Measurements from ENCODE around the gene IFI27.

The IFI27 gene

DNA sequence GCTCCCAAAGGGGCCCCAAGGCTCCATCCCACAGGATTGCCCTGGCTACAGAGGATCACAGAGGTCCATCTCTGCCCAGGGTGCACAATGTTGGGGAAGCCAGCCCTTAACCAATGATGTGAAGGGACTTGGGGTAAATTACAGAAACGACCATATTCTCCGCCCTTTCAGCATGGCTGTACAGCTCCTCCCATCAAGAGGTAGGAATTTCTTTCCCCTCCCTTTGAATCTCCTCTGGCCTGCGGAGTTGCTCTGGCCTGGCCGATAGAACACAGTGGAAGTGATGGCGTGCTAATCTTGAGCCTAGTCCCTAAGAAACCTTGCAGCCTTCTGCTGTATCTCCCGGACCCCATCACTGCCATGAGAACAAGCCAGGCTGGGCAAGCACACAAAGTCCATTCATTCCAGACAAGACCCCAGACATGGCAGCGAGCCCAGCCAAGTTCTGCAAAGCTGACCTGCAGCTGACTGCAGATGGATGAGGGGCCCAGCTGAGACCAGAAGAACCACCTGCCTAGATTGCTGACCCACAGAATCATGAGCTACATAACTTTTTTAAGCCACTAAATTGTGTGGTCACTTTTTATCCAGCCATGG lies 6.9 kb upstream of the IFI27 start:
- DNase-seq: no peak

DNA sequence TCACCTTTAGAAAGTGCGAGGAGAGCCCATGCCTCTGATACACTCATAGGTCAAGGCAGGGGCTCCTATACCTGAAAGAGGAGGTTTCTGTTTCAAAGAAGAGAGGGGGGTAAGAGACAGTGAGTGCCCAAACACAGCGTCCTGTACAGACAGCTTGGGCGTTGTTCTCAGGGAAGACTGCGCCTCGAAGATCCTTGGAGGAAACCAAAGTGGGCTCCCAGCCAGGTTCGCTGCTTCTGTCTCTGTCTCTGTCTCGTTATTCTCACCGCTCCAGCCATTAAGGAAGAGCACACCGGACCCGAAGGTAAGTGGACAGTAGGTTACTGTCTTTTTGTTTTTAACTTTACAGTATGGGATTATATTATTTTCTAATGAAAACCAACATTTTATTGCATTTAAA lies 5.8 kb upstream of the IFI27 start:
- no peak for DNase-seq

DNA sequence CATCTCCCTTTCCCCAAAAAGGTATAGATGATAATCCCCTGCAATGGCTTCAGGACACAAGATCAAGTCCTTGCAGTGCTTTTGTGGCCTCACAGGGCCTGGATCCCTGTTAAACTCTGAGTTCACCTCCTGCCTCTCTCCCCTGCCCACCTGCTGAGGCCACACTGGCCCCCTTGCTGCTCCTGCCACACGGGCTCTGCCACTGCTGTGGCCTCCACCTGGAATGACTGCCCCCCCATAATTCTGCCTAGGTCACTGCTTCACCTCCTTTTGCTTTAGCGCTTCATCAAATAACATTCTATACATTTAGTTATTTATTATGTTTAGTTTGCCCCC lies 653 bp upstream of the IFI27 start:
- DNase-seq: no peak

DNA sequence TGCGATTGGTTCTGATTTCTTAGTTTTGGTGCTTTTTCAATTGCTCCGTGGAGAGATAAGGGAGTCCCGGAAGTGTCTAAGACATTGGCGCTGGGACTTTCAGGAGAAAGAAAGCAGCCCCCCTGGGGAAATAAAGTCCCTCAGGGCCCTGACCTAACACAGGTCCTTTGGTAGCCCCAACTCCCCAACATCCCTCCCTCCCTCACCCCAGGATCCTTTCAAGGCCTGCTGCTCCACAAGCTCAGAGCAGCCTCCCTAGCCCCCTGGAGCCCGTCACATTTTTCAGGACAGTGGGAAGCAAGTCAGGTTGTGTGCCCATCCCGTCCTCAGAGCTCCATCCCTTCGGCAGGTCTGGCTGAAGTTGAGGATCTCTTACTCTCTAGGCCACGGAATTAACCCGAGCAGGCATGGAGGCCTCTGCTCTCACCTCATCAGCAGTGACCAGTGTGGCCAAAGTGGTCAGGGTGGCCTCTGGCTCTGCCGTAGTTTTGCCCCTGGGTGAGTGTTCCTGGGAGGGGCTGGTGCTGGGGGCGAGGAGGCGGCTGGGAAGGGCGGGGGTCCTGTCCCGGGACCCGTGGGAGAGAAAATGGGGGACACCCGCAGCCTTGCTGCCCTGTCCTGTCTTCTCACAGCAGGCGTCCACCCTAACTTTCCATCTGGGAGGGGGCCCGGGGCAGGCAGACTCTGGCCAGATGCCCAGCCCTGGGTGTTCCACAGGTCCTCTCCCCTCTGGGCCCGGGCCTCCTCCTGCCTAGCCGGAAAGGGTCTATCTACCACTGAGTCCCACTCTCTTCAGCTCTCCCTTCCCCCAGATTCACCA lies 950 bp downstream of the IFI27 start:
- no peak for DNase-seq

DNA sequence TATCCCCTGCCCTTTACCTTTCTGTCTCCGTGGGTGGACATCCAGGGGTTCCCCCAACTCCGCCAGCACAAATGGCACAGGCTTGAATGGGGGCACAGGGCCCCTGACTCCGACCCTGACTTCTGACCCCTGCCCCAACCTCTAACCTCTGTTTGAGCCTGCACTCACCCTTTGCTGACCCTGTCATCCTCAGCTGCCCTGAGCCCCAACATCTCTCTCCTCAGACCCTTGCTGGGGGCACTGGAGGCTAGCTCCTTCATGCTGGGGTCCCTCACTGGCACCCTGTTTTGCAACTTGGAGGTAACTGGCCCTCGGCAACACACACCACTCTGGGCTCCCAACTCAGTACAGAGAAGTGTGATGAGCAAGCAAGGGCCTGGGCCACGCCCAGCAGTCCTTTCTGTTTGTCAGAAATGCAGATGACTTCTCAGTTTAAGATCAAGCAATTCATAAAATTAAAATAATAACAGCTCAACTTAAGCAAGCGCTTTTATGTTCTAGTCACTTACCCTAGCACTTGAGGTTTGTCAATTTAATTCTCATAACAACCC lies 2.1 kb downstream of the IFI27 start:
- no peak for DNase-seq

DNA sequence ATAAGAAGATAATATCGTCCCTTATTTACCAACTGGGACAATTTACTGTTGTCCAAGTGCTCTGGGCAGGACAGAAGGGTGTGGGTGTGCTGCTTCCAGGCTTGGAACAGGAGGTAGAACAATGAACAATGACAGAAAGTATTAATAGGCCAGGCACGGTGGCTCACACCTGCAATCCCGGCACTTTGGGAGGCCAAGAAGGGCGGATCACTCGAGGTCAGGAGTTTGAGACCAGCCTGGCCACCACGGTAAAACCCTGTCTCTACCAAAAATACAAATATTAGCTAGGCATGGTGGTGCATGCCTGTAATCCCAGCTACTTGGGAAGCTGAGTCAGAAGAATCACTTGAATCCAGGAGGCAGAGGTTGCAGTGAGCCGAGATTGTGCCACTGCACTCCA lies 2.5 kb downstream of the IFI27 start:
- DNase-seq: no peak

DNA sequence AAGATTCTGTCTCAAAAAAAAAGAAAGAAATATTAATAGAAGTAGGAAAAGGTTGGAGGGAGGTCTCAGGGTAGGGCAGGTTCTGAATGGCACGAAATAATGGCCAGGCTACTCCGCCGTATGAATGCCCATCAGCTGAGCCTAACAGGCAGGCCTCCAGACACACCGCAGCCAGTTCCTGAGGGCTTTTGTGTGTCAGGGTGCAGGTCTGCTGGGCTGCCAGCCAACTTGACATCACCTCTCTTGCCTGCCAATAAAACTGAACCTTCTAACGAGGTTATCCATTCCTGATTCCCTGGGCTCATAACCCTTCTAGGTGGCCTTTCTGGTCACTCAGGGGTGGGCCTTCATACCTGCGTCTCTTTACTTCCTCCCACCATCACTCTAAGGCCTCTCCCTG lies 3.0 kb downstream of the IFI27 start:
- no peak for DNase-seq

DNA sequence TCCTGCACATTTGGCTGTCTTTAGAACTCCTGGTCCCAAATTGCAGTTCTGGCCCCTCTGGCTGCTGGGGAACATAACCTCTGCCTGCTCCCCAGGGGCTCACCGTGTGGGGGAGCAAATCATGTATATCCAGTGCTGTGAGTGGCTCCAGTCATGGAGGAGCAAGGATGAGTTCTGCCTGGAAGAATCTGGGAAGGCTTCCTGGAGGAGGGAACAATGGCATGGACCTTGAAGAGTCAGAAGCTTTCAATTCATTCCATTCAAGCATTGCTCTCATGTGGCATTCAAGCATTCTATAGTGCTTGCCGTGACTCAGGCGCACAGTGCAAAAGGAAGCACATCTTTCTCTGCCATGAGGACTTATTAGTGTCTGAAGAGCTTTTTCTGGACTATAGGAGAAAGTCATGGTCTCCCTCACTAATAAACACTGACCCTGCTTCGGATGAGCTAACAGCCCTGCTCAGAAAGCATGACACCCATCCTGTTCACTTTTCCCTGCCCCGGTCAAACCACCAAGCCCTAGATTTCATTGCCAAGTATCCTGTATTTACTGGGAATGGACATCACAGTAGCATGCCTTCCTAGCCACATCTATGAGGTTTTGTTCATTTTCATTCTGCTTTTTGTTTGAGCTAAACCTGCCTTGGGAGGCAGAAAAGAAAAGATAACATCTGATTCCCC lies 3.5 kb downstream of the IFI27 start:
- no peak for DNase-seq

DNA sequence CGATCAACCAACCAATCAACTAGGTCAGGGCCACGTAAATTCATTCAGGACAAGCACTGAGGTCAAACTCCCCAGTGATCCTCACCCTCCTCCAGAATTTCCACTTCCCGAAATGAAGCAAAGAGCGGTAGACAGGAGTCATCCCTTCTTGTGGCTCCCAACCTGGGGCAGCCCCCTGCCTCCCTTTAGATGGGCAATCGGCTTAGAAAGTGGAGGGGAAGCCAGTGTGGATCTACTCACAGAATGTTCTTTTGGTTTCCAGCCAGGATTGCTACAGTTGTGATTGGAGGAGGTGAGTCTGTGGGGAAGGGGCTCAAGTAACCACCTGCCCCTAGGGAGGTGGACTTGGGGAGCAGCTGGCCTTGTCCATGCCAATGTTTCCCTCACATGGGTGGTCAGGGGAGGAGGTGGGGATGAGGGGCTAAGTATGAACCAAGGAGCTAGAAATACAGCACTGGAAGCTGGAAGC lies 4.1 kb downstream of the IFI27 start:
- no peak for DNase-seq

DNA sequence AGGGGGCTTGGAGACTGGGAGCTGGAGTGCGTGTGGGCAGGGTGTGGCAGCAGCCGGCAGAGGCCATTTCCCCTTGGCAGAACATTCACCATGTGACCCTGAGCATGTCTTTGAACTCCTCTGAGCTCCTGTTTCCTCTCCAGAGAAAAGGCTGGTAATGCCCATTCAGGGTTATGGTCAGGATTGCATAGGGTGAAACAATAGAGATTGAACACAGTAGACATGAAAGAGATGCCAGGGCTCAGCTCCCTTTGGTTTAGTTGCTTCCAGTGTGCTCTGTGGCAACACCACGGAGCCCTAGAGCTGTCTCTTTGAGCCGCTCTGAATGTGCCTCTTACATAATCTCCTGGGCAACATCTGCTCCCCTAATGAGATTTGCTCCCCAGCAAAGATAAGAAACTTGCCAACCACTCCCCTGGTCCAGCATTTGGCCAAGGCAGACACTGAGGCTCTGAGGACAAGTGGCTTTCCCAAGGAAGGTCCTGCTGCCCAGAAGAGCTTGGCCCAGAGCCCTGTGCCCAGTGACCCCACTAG lies 4.6 kb downstream of the IFI27 start:
- DNase-seq: no peak

DNA sequence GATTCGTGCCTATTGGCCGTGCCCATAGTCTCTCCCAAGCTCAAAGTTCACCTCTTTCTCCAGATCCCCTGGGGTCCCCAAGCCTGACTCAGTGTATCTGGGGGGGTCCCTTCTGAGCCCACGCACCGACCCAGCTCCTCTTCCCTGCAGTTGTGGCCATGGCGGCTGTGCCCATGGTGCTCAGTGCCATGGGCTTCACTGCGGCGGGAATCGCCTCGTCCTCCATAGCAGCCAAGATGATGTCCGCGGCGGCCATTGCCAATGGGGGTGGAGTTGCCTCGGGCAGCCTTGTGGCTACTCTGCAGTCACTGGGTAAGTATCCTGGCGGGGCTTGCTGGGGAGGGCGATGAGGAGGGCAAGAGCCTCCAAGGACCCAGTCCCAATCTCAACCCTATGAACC lies 5.1 kb downstream of the IFI27 start:
- no peak for DNase-seq

DNA sequence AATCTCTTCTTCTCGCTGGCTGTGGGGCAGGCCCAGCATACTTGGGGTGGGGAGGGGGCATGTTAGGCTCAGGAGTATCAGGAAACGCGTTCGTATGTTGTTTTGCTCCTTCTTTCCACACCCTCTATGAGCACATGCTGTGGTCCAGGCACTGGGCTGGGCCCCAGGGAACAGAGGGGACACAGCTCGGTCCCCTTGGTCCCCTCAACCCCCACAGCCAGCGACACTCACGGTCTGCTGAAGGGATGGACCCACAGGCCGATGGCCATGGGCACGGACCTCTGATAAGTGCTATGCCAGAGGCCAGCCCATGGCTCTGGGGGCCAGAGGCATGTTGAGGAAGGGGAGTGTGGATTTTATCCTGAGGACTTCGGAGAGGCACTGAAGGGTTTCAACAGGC lies 6.2 kb downstream of the IFI27 start:
- DNase-seq: no peak

DNA sequence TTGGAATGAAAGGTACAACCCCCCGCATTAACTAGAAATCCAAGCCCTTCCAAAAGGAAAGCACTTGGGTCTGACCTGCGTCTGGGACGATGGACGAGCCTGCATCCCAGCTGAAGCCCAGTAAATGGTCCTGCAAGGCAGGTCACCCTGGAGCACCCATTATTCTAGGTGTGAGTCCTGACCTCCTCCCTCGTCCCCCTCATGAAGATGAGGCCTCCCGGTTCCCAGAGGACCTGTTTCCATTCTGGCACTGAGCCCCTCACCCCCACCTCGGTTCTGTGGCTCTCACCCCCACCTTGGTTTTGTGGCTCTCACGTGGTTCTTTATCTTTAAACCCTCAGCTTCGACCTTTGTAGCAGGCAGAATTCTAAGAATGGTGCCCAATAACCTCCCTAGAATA lies 7.3 kb downstream of the IFI27 start:
- no peak for DNase-seq

DNA sequence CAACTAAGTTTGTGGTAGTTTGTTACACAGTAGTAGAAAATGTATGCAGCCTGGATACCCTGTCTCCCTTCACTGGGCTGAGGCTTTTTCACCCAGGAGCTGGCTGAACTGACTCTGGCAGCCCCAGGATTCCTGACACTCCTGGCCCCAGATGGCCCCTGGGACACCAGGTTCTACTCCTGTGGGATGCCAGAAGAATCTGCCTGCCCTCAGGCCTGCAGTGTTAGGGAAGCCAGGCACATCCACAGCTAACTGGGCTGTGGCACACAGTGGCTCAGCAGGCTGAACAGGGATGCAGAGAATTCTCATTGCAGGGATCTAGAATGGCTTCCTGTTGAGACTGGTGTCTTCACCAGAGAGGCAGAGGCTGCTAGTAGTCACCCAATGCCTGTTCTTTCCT lies 8.5 kb downstream of the IFI27 start:
- DNase-seq: no peak

DNA sequence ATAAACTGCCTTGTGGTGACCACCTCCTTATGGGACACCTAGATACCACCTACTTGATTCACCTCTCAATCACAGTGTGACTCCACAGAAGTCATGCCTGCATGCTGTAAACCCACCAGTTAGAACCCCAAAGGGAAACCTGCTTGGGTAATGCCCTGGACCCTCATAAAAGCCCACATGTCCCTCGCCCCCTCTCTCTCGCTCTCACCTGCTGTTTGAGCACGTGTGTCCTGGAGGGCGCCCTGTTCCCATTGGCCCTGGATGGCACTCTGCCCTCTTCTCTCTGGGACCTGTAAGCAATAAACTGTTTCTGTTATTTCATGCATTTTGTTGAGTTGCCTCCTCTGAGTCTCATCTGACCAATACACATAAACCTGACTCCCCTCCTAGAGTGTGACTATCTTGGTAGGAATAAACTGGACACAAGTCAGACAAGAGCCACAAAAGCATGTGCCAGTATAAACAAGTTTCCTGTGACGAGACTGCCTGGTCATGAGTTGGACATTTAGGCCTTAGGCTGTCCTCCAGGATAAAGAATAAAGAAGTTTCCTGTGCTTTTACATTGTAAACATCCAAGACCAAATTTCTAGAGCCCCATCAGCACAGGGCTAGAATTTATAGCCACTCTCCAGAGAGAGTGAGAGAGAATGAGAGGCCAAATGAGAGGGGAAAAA lies 10.3 kb downstream of the IFI27 start:
- no peak for DNase-seq

DNA sequence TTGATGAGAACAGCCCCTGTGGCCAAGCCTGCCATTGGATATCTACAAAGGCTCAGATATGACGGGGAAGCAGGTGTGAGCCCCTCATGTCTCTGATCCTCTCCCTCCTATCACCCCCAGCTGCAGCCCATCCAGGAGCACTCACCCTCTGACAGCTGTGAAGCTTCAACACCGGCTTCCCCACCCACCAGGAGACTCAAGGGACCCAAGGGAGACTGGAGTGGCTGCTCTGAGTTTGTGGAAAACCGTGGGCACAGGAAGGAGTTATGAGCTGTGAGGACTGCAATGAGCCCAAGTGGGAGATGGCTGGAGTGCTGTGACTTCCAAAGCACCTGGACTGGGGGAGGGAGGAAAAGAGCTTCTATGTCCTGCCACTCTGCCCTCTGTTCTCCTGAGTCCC lies 10.9 kb downstream of the IFI27 start:
- DNase-seq: no peak

DNA sequence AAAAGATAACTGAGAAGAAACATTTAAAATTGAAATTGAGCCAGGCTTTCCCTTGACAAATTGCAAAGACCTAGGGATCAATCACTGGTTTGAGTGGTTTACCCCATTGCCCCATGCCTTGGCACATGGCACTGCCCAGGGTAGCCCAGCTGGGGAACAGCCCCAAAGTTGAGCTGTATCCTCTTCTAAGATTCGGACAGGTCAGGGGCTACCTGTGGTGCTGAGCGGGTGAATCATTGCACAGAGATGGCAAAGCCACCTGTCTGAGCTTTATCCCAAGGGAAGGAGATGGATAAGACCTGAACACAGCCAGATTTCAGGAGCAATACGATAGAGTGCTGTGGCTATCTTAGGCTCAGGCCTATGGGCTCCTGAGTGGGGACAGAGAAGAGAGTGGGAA lies 11.9 kb downstream of the IFI27 start:
- no peak for DNase-seq

DNA sequence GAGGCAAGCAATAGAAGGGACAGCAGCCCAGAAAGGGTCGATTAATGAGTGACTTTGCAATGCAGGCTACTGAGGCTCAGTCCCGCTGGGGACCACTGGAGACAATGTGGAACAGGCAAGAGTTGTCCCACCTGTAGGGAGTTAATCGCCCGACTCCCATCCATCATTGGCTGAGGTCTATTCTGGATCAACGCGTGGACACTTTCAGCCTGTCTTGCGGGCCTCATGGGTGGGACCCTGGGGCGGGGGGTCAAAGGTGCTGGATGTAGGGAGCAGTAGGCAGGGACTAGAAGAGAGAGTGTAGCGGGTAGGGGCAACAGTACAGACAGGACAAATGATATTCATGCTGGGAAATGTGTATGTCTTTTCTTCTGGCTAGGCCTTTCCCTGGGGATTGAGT lies 12.8 kb downstream of the IFI27 start:
- no peak for DNase-seq

DNA sequence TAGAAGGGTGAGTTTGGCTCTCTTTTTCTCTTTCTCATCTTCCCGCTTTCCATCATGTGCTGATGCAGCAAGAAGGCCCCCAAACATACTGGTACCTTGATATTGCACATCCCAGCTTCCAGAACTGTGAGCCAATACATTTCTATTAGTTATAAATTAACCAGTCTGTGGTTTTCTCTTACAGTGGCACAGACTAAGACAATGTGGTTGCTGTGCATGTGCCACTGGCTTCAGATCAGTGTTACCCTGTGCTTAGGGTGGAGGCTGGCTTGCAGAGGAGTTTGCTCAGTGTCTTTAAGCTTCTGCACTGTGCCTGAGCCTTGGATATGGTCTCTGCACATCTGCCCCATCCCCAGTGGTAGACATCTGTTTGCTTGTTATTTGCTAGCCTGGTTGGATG lies 13.3 kb downstream of the IFI27 start:
- no peak for DNase-seq

DNA sequence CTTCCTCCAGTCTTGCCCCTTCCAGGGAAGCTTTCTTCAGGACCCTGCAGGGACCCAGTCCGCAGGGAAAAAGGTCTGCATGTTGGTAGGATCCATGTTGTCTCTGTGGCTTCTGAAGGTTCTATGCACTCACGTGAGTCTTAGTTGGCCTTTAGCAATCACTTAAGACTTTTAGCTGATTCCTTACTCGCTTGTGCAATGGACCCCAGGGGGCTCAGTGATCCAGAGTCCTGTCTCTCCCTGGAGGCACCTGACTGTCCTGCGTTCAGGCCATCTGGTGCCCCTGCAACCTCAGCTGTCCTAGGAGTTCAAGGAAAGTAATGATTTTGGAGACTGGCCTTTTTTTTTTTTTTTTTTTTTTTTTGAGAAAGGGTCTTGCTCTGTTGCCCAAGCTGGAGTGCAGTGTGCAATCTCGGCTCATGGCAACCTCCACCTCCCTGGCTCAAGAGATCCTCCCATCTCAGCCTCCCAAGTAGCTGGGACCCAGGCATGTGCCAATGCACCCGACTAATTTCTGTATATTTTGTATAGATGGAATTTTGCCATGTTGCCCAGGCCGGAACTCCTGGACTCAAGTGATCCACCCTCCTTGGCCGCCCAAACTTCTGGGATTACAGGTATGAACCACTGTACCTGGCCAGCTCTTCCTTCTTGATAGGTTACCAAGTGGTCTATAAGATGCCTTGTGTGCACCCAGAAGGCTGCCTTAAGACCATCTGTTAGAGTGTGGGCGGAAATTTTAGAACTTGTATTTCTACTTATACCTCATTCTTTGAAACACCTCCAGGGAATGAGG lies 14.2 kb downstream of the IFI27 start:
- DNase-seq: no peak

DNA sequence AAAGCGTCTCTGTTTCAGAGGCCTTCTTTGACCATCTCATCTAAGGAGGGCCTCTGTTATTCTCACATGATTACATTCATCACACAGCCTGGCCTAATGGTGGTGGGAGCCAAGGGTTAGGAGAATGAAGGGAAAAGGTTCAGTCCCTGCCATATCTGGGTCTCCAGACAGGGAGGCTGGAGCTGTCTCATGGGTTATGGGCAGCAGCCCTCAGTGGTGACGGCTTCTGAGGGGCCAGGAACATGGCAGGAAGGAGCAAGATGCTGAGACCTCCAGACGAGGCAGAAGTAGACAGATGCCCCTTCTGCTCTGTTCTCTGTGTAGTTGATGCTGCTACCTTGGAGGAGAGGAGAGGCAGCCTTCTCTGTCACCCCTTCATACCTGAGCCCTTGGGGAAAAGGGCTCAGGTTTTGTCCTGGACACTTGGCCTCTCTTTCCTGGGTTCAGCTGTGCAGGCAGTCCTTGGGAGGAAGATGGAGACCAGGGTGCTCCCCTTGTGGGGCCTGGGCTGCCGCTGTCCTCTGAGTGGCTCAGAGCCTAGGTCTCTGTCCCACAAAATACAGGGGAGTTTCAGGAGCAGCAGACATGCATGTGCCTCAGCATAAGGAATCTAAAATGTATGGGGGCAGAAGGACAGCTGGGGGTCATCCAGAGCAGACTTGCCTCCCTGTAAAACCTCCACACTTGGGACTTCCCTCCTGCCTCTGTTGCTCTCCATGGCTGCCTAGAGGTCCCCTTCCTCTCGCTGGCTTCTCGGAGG lies 15.3 kb downstream of the IFI27 start:
- DNase-seq: no peak

DNA sequence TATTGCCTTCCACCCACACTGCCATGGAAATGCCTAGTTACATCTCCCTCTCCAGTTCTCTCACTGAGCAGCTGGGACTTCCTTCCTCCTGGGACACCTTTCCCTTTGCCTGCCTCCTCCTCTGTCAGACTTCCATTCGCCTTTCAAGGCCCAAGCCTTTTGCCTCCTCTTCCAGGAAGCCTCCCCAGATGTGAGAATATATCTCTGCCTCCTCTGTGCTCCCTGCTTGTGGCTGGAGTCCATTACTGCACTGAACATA lies 15.8 kb downstream of the IFI27 start:
- no peak for DNase-seq
